PFSK-1 (cell line): ENCODE measurements around the gene TPGS1.

Source experiments
- POLR2AphosphoS5 ChIP-seq: IDR thresholded peaks from 2 replicates; pipeline ENCODE4 v1.6.1; 2012; ENCODE audit warnings: low read depth, mild to moderate bottlenecking, control low read depth, low read length, moderate library complexity
- TAF1 ChIP-seq: IDR thresholded peaks from 2 replicates; pipeline ENCODE4 v1.6.1; 2012; ENCODE audit warnings: low read length, control low read depth, borderline replicate concordance; ENCODE audit not compliant: insufficient read depth
- TF ChIP-seq, protein P1 (sequence below), 2 experiments: IDR thresholded peaks; 2 replicates each; pipeline versions ENCODE4 v1.6.1 to v1.8.0; 2011 to 2012; ENCODE audit warnings: low read depth in 2 of 2, low read length in 2 of 2, control low read depth in 1 of 2, inconsistent platforms in 1 of 2, mild to moderate bottlenecking in 1 of 2, moderate library complexity in 1 of 2; ENCODE audit not compliant: insufficient read depth in 1 of 2

GRCh38 chr19:496986-497385, 10.3 kb upstream of the TPGS1 start:
- TF ChIP-seq TAF1 (no peak), POLR2AphosphoS5 (no peak)
- TF ChIP-seq, protein P1, sequence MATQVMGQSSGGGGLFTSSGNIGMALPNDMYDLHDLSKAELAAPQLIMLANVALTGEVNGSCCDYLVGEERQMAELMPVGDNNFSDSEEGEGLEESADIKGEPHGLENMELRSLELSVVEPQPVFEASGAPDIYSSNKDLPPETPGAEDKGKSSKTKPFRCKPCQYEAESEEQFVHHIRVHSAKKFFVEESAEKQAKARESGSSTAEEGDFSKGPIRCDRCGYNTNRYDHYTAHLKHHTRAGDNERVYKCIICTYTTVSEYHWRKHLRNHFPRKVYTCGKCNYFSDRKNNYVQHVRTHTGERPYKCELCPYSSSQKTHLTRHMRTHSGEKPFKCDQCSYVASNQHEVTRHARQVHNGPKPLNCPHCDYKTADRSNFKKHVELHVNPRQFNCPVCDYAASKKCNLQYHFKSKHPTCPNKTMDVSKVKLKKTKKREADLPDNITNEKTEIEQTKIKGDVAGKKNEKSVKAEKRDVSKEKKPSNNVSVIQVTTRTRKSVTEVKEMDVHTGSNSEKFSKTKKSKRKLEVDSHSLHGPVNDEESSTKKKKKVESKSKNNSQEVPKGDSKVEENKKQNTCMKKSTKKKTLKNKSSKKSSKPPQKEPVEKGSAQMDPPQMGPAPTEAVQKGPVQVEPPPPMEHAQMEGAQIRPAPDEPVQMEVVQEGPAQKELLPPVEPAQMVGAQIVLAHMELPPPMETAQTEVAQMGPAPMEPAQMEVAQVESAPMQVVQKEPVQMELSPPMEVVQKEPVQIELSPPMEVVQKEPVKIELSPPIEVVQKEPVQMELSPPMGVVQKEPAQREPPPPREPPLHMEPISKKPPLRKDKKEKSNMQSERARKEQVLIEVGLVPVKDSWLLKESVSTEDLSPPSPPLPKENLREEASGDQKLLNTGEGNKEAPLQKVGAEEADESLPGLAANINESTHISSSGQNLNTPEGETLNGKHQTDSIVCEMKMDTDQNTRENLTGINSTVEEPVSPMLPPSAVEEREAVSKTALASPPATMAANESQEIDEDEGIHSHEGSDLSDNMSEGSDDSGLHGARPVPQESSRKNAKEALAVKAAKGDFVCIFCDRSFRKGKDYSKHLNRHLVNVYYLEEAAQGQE (IDR thresholded peaks at IDR 0.05; ENCODE audit: insufficient read depth in 1 of 2, low read depth in 2 of 2, low read length in 2 of 2), result no peak
